NOMO-1 treated with dmso at 0.1 percent for 144 hours (cell line): ENCODE data around the gene KCNC2.
"Not testable (repeated sequence)": the region's sequence is repeated elsewhere in the genome, so short reads cannot be mapped to it uniquely, and the experiment has no call there.

Experiments
- DNase-seq: peaks from one replicate; lab custom pipeline; 2025; ENCODE audit not compliant: unreplicated experiment; lab: John Stamatoyannopoulos, UW

The KCNC2 gene

GRCh38 chr12:75209812-75210138 is at the start of gene KCNC2:
TSS of gene KCNC2 (minus strand) at chr12:75209839.
- DNase-seq, result no peak

- DNase-seq, result no peak
Observed at GRCh38 chr12:75259143-75259542, 49.5 kb upstream of the KCNC2 start.

DNA sequence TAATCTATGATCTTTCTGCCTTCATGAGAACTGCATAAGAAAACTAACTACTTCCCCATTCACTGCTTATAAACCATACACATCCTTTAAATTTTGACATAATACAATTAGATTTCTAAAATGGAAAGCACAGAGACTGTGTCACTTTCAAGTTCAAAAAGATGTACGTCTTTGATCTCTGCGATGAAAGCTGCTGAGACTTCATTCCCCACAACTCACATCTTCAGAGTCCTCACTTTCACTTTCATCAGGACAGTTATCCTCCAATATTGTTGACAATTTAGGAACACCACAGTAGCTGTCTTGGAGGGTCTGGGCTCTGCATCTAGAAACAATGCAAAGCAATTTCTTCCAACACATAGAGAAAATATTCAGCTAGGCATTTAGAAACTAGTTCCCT is 47.9 kb upstream of the KCNC2 start:
- no peak for DNase-seq

DNA sequence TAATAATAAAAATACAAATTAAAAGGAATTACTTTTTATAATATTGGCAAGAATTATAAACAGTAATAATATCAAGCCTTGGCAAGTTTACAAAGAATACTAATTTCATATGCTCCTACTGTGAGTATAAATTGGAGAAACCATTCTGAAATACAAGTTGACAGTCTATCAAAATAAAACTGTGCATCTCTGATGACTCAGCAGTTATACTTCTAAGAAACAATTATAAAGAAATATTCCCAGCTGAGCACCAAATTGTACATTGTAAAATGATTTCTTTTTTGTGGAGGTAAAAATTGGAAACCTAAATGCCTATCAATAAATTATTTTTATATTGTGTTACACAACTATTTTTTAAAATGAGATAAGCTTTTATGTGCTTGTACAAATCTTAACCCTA is 35.5 kb upstream of the KCNC2 start:
- DNase-seq, result no peak

- no peak for DNase-seq
Observed at GRCh38 chr12:75239987-75240386, 30.3 kb upstream of the KCNC2 start.

DNA sequence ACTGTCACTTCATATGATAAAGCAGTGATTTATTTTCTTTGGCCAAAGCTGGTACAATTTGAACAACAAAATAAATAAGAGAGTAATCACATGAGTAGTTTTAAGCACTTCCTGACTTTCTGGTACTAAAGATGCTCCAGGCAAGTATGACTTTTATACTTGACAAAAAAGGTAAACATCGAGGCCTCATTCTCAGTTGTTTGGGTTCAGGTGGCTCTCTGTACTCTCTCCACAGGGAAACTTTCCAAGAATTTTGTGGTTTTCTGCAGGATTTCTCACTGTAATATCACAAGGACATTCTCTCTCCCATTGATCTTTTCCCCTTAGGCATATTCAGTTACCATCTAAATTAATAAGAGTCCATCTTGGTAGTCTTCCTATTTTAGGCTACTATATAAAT is 26.6 kb upstream of the KCNC2 start:
- no peak for DNase-seq

DNA sequence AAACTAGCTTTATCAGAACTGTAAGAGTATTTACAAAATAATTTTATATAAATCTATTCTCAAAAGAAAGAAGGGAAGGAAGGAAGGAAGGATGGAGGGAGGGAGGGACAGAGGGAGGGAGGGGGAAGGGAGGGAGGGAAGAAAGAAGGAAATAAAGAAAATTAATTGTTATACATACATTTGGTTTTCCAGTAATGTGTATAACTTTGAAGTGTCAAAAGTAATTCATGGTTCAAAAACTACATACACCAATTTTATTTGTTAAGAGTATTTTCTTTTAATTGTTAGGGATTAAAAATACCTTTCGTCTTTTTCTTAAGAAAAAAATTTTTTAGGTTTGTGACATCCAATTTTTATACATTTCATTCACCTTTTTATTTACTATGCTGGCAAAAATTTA is 17.5 kb upstream of the KCNC2 start:
- no peak for DNase-seq

DNA sequence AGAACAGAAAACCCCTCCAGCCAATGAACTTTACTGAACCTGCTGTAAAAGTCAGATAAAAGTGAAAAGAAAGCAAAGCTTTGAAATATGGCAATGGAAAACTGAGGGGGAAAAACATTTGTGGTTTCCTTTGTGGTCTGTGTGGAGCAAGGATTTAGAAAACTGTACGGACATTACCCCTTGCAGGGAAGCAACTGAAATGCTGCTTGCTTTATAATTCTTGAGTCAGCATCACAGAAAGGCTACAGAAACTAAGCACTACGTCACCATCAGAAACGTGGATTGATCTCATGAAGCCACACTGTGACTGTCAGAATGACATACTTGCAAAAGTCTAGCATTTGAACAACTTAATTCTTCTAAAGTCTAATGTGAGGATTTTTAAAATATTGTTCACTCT is 2.4 kb upstream of the KCNC2 start:
- no peak for DNase-seq

DNA sequence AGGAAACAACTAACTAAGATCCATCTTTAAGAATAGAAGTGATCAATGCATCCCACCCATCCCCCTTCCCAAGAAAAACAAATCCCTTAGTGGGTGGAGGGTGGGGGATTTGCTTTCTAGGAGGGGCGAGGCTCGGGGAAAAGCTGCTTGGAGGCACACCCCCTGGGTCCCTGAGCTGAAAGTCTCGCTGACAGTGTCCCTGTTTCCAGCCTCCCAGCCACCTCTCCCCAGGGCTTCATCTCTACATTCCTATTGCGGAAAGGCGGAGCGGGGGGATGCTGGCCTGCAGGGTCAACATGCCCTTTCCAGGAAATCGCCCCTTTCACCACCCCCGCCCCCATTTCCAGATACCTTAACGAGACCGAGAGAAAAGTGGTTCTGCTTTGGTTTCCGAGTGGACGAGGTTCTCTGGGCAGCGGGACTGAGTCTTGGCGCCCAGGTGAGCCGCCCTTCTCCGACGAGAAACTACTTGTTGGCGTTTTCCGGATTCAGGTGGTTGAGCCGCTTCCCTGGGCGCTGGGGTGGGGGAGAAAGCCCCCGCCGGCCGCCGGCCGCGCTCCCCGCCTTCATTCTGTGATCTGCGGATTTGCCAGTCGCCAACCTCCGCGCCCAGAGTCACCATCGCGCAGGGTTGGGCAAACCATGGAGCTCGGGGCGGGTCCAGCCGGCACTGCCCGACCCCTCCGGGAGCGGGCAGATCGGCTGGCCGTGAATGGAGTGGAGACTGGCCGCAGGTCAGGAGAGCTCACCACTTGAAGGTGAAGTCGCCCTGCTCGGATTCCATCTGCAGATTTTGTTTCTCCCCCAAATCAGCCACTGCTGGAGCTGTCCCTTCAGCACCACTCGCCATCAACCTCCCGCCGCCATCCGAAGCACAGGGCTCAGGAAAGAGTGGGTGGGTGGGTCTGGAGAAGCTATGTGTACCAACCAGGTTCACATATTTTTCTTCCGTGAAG is 505 bp downstream of the KCNC2 start:
- DNase-seq, result no peak

GRCh38 chr12:75207338-75208083 is 2.1 kb downstream of the KCNC2 start:
- no peak for DNase-seq

DNA sequence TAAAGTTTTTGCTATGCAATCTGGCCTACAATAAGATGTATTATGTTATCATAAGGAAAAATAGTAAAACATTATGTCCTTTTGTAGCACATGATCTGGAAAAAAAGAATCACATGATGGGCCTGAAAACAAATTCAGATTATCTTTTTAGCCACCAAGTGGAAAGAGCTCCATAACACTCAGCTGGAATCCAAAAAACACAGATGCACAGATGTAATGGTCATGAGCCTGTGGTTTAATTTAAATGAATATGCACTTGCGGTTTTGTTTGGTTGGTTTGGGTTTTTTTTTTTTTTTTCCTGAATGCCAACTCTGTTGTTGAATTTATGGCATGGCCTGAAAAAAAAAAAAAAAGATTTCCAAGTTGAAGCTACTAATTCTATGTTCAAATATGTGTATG is 4.1 kb downstream of the KCNC2 start:
- no peak for DNase-seq

DNA sequence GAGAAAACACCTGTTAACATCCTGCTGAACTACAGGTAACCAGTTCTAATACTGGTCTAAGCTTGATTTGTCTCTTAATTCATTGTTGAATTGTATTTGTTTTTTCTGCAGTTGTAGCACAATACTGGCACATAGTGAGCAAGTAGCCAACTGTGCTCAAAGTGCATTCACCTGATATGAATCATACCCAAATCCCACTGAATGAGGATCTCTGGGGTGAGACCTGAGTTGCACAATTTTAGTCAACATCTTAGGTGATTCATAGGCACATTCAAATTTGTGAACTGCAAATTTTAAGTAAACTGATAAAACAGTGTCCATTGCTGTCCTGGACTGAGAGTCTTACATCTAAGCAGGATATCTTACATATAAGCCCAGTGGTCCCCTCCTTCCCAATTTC is 12.8 kb downstream of the KCNC2 start:
- no peak for DNase-seq

GRCh38 chr12:75196408-75196807 is 13.2 kb downstream of the KCNC2 start:
- no peak for DNase-seq

DNA sequence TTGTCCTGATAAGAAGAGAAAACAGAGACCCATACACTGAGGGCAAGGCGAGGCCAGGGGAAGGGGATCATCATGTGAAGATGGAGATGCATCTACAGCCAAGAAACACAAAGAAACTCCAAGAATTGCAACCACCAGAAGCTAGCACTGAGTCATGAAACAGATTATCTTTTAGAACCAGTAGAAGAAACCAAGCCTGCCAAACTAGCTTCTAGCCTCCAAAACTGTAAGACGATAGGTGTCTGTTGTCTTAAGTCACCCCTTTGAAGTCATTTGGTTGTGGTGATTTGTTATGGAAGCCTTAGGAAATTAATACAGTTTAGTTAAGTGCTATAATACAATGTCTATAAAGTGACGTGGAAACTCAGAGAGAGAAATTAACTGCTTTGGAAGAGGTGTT is 15.4 kb downstream of the KCNC2 start:
- no peak for DNase-seq

- no peak for DNase-seq
Observed at GRCh38 chr12:75192196-75192595, 17.4 kb downstream of the KCNC2 start.

- DNase-seq, result no peak
Observed at GRCh38 chr12:75190846-75191245, 18.8 kb downstream of the KCNC2 start.

GRCh38 chr12:75185881-75186280 is 23.8 kb downstream of the KCNC2 start:
- not testable (repeated sequence) for DNase-seq

DNA sequence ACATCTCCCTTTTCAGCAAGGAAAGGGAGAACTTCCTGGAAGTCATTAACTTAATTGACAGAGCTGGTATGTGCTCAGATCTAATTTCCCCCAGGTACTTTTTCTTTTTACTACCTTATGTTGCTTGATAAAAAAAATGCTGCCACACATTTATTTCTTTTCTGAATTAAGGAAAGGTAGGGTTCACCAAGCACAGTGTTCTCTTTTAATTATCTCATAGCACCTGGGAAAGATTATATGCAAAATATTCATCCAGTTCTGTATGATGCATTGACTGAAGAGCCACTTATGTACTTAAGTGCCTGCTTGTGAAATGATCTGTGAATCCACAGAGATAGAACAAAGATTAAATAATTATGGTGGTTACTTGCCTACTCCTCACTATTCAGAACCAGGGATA is 25.1 kb downstream of the KCNC2 start:
- no peak for DNase-seq

- DNase-seq, result no peak
Observed at GRCh38 chr12:75183967-75184366, 25.7 kb downstream of the KCNC2 start.

GRCh38 chr12:75177997-75178396 is 31.6 kb downstream of the KCNC2 start:
- no peak for DNase-seq

GRCh38 chr12:75172611-75173010 is 37.0 kb downstream of the KCNC2 start:
- DNase-seq, result no peak

GRCh38 chr12:75170640-75171185 is 38.9 kb downstream of the KCNC2 start:
- DNase-seq, result no peak
